CD8-positive, alpha-beta memory T cell (primary cell): Measurements from ENCODE around the gene LLCFC1. TPM values are rescaled to one million over a fixed set of nuclear protein-coding genes. Genes with fewer than 3 reads are reported as not detected.

ENCODE experiments used
- CTCF ChIA-PET: fragments of 350-600 bp; sonication (Branson Sonifier 250); formaldehyde crosslinking; loops from one replicate; lab custom pipeline; 2021; ENCODE audit warnings: antibody characterized with exemption; lab: Charles Lee
- POLR2A ChIA-PET: fragments of 350-600 bp; sonication (Branson Sonifier 250); formaldehyde crosslinking; loops from one replicate; lab custom pipeline; 2021; ENCODE audit warnings: antibody characterized with exemption; lab: Charles Lee
- DNase-seq, 5 donors: peaks; one replicate each; pipeline versions ENCODE4 v3.0.0 to v3.0.0-alpha.2; 2020 to 2022; ENCODE audit warnings: mixed read lengths in 1 of 5
- H3K27ac ChIP-seq: one replicate; pipeline ENCODE4 v1.7.0; 2013; ENCODE audit warnings: low read depth, mild to moderate bottlenecking, low read length, moderate library complexity
- H3K27me3 ChIP-seq: 2 replicates; pipeline ENCODE4 v1.7.0; 2013; ENCODE audit warnings: low read length, mild to moderate bottlenecking; ENCODE audit not compliant: insufficient read depth, poor library complexity, severe bottlenecking
- H3K36me3 ChIP-seq: 2 replicates; pipeline ENCODE4 v1.7.0; 2013; ENCODE audit warnings: mild to moderate bottlenecking, low read length, moderate library complexity; ENCODE audit not compliant: insufficient read depth
- H3K4me1 ChIP-seq: 2 replicates; pipeline ENCODE4 v1.7.0; 2013; ENCODE audit warnings: mild to moderate bottlenecking, low read length, moderate library complexity; ENCODE audit not compliant: insufficient read depth
- H3K4me3 ChIP-seq: 2 replicates; pipeline ENCODE4 v1.7.0; 2013; ENCODE audit warnings: mild to moderate bottlenecking, low read length
- H3K9me3 ChIP-seq: 2 replicates; pipeline ENCODE4 v1.7.0; 2013; ENCODE audit warnings: mild to moderate bottlenecking, low read length
- H3K27ac Mint-ChIP-seq, 8 donors: one replicate each; pipeline ENCODE4 v1.8.0; 2020 to 2021; ENCODE audit warnings: mixed read lengths in 8 of 8, mild to moderate bottlenecking in 6 of 8, inconsistent platforms in 3 of 8, moderate library complexity in 3 of 8
- H3K27me3 Mint-ChIP-seq, 2 donors: one replicate each; pipeline ENCODE4 v1.8.0; 2020 to 2021; ENCODE audit warnings: mixed read lengths in 2 of 2, mild to moderate bottlenecking in 1 of 2, moderate library complexity in 1 of 2
- H3K36me3 Mint-ChIP-seq, 3 donors: one replicate each; pipeline ENCODE4 v1.8.0; 2020 to 2021; ENCODE audit warnings: mixed read lengths in 3 of 3, inconsistent platforms in 1 of 3, mild to moderate bottlenecking in 1 of 3
- H3K4me1 Mint-ChIP-seq, 3 donors: one replicate each; pipeline ENCODE4 v1.8.0; 2020 to 2021; ENCODE audit warnings: mixed read lengths in 3 of 3, inconsistent platforms in 1 of 3, mild to moderate bottlenecking in 1 of 3
- H3K4me3 Mint-ChIP-seq, 7 donors: one replicate each; pipeline ENCODE4 v1.8.0; 2020 to 2021; ENCODE audit warnings: mixed read lengths in 7 of 7, mild to moderate bottlenecking in 6 of 7, moderate library complexity in 4 of 7, inconsistent platforms in 2 of 7
- H3K9me3 Mint-ChIP-seq, 5 donors: one replicate each; pipeline ENCODE4 v1.8.0; 2020 to 2022; ENCODE audit warnings: mixed read lengths in 5 of 5, mild to moderate bottlenecking in 3 of 5, moderate library complexity in 2 of 5, inconsistent platforms in 1 of 5
- polyA plus RNA-seq: library from polyadenylated mRNA; unstranded; fragments of 300-500 nt; fragmentation: Illumina TruSeq; gene quantifications from one replicate; pipeline ENCODE4 v1.2.3, GENCODE V29; 2021
- total RNA-seq, 2 experiments: library from RNA; stranded (reverse); gene quantifications; one replicate each; pipeline ENCODE4 v1.2.3, GENCODE V29; 2021

The LLCFC1 gene
- total RNA-seq: not detected
- polyA plus RNA-seq: not detected

GRCh38 chr7:142939226-142939910, at the start of gene LLCFC1:
TSS of gene LLCFC1 (plus strand) at chr7:142939484. CDS start at chr7:142939622, 138 bp downstream.
- ChIA-PET CTCF (interaction anchor here (1.0 kb wide), 1 partner anchor 13 kb away, joined by 3 read pairs; no protein-coding TSS in a partner anchor), POLR2A (no interaction called here)
- peak within 1 kb of the TSS in 1 of 8 donors; percentile 10 for H3K27ac Mint-ChIP-seq
- Histone ChIP-seq H3K27ac (no peak within 1 kb of the TSS), H3K9me3 (no peaks in the 10 kb centered on the region), H3K4me1 (no peaks in the 10 kb centered on the region), H3K4me3 (no peak within 1 kb of the TSS), H3K36me3 (no peaks in the 10 kb centered on the region), H3K27me3 (no peaks in the 10 kb centered on the region)
- DNase-seq: peak in 1 of 5 donors; percentile 2
- peaks cover 16 to 23% of the 10 kb centered on the region in 2 donors for H3K27me3 Mint-ChIP-seq
- no peaks in the 10 kb centered on the region for H3K4me1 Mint-ChIP-seq
- no peaks in the 10 kb centered on the region for H3K36me3 Mint-ChIP-seq
- no peaks in the 10 kb centered on the region for H3K9me3 Mint-ChIP-seq
- H3K4me3 Mint-ChIP-seq: no peak within 1 kb of the TSS

GRCh38 chr7:142889816-142890215, 49.5 kb upstream of the LLCFC1 start:
- no peaks in the 10 kb centered on the region for H3K27me3 ChIP-seq
- H3K4me3 Mint-ChIP-seq: no peak overlapping the region
- no peaks in the 10 kb centered on the region for H3K4me1 ChIP-seq
- H3K27ac ChIP-seq: no peak overlapping the region
- no peaks in the 10 kb centered on the region for H3K36me3 Mint-ChIP-seq
- POLR2A ChIA-PET: no interaction called here
- H3K36me3 ChIP-seq: no peaks in the 10 kb centered on the region
- H3K27me3 Mint-ChIP-seq: peaks cover 8 to 21% of the 10 kb centered on the region in 2 donors
- no peak overlapping the region for H3K4me3 ChIP-seq
- no peaks in the 10 kb centered on the region for H3K4me1 Mint-ChIP-seq
- H3K9me3 ChIP-seq: no peaks in the 10 kb centered on the region
- H3K9me3 Mint-ChIP-seq: no peaks in the 10 kb centered on the region
- no peak for DNase-seq
- H3K27ac Mint-ChIP-seq: no peak overlapping the region
- CTCF ChIA-PET: no interaction called here

- H3K4me3 ChIP-seq: no peak overlapping the region
- no peaks in the 10 kb centered on the region for H3K36me3 ChIP-seq
- POLR2A ChIA-PET: no interaction called here
- no peak overlapping the region for H3K27ac ChIP-seq
- CTCF ChIA-PET: no interaction called here
- no peaks in the 10 kb centered on the region for H3K4me1 ChIP-seq
- no peaks in the 10 kb centered on the region for H3K36me3 Mint-ChIP-seq
- H3K9me3 Mint-ChIP-seq: no peaks in the 10 kb centered on the region
- no peaks in the 10 kb centered on the region for H3K4me1 Mint-ChIP-seq
- H3K27me3 Mint-ChIP-seq: peaks cover 9 to 20% of the 10 kb centered on the region in 2 donors
- H3K9me3 ChIP-seq: no peaks in the 10 kb centered on the region
- H3K27ac Mint-ChIP-seq: peak overlapping the region in 1 of 8 donors; percentile 18
- no peak overlapping the region for H3K4me3 Mint-ChIP-seq
- no peaks in the 10 kb centered on the region for H3K27me3 ChIP-seq
- no peak for DNase-seq
Measured at GRCh38 chr7:142890874-142891485, 48.3 kb upstream of the LLCFC1 start.

GRCh38 chr7:142891490-142892082, 47.7 kb upstream of the LLCFC1 start:
- Mint-ChIP-seq H3K36me3 (no peaks in the 10 kb centered on the region), H3K9me3 (no peaks in the 10 kb centered on the region), H3K27ac (no peak overlapping the region), H3K27me3 (peaks cover 8 to 20% of the 10 kb centered on the region in 2 donors), H3K4me1 (no peaks in the 10 kb centered on the region), H3K4me3 (no peak overlapping the region)
- H3K27me3 ChIP-seq: no peaks in the 10 kb centered on the region
- H3K36me3 ChIP-seq: no peaks in the 10 kb centered on the region
- no peaks in the 10 kb centered on the region for H3K9me3 ChIP-seq
- ChIA-PET POLR2A (no interaction called here), CTCF (no interaction called here)
- H3K4me3 ChIP-seq: no peak overlapping the region
- DNase-seq: no peak
- H3K4me1 ChIP-seq: no peaks in the 10 kb centered on the region
- no peak overlapping the region for H3K27ac ChIP-seq

GRCh38 chr7:142892951-142893350, 46.3 kb upstream of the LLCFC1 start:
- CTCF ChIA-PET: no interaction called here
- Histone ChIP-seq H3K27me3 (no peaks in the 10 kb centered on the region), H3K9me3 (no peaks in the 10 kb centered on the region), H3K4me1 (no peaks in the 10 kb centered on the region), H3K36me3 (no peaks in the 10 kb centered on the region), H3K27ac (no peak overlapping the region), H3K4me3 (no peak overlapping the region)
- Mint-ChIP-seq H3K4me1 (no peaks in the 10 kb centered on the region), H3K27ac (no peak overlapping the region), H3K4me3 (no peak overlapping the region), H3K27me3 (peaks cover 8 to 26% of the 10 kb centered on the region in 2 donors), H3K36me3 (no peaks in the 10 kb centered on the region), H3K9me3 (no peaks in the 10 kb centered on the region)
- POLR2A ChIA-PET: no interaction called here
- DNase-seq: no peak

GRCh38 chr7:142894112-142894984, 44.9 kb upstream of the LLCFC1 start:
- Histone ChIP-seq H3K4me1 (no peaks in the 10 kb centered on the region), H3K27ac (no peak overlapping the region), H3K9me3 (no peaks in the 10 kb centered on the region), H3K4me3 (no peak overlapping the region), H3K36me3 (no peaks in the 10 kb centered on the region), H3K27me3 (no peaks in the 10 kb centered on the region)
- Mint-ChIP-seq H3K27ac (no peak overlapping the region), H3K36me3 (no peaks in the 10 kb centered on the region), H3K4me1 (no peaks in the 10 kb centered on the region), H3K4me3 (no peak overlapping the region), H3K9me3 (no peaks in the 10 kb centered on the region), H3K27me3 (peaks cover 8 to 29% of the 10 kb centered on the region in 2 donors)
- CTCF ChIA-PET: interaction anchor here (1.5 kb wide), 1 partner anchor 14 kb away, joined by 8 read pairs; no protein-coding TSS in a partner anchor
- POLR2A ChIA-PET: no interaction called here
- no peak for DNase-seq

GRCh38 chr7:142894985-142895593, 44.2 kb upstream of the LLCFC1 start:
- POLR2A ChIA-PET: no interaction called here
- H3K4me1 Mint-ChIP-seq: no peaks in the 10 kb centered on the region
- CTCF ChIA-PET: interaction anchor here (1.5 kb wide), 1 partner anchor 14 kb away, joined by 8 read pairs; no protein-coding TSS in a partner anchor

More at GRCh38 chr7:142894985-142895593, 44.2 kb upstream of the LLCFC1 start:
- no peaks in the 10 kb centered on the region for H3K36me3 ChIP-seq
- Mint-ChIP-seq H3K36me3 (no peaks in the 10 kb centered on the region), H3K27me3 (peaks cover 11 to 27% of the 10 kb centered on the region in 2 donors), H3K27ac (no peak overlapping the region), H3K9me3 (no peaks in the 10 kb centered on the region), H3K4me3 (no peak overlapping the region)
- no peak overlapping the region for H3K4me3 ChIP-seq
- DNase-seq: no peak
- H3K27me3 ChIP-seq: no peaks in the 10 kb centered on the region
- H3K27ac ChIP-seq: no peak overlapping the region
- H3K4me1 ChIP-seq: no peaks in the 10 kb centered on the region
- H3K9me3 ChIP-seq: no peaks in the 10 kb centered on the region
